GM12875 (cell line): ENCODE data around the gene TRAF2.

Source experiments
- H3K4me3 ChIP-seq: one replicate; pipeline ENCODE4 v1.5.1; 2011; ENCODE audit warnings: low read depth, low read length, control low read depth
- TF ChIP-seq, protein P1 (sequence below): IDR thresholded peaks from 2 replicates; pipeline ENCODE4 v1.5.1; 2011; ENCODE audit warnings: low read depth, mild to moderate bottlenecking, control low read depth, inconsistent platforms, low read length, moderate library complexity, borderline replicate concordance; ENCODE audit not compliant: insufficient read depth

The TRAF2 gene

DNA sequence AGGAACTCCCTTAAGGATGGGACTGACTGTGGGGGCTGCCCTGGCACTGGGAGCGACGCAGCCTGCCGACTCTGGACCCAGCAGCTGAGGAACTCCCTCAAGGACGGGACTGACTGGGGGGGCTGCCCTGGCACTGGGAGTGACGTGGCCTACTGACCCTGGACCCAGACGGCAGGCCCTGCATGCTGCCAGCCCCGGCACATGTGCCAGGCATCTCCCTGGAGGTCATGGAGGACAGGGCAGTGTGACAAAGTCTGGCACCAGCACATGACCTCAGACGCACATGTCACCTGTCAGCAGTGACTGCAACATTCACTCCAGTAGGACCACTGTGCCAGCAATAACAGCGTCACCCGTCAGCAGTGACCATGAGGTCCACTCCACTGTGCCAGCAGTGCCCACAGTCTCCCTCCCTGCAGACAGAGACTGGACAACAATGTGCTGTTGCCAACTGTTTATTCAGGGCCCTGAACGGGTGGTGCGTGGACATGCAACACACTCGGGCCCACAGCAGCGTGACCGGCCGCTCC lies 53.7 kb downstream of the TRAF2 start:
- H3K4me3 ChIP-seq, result no peak overlapping the region
- TF ChIP-seq, protein P1, sequence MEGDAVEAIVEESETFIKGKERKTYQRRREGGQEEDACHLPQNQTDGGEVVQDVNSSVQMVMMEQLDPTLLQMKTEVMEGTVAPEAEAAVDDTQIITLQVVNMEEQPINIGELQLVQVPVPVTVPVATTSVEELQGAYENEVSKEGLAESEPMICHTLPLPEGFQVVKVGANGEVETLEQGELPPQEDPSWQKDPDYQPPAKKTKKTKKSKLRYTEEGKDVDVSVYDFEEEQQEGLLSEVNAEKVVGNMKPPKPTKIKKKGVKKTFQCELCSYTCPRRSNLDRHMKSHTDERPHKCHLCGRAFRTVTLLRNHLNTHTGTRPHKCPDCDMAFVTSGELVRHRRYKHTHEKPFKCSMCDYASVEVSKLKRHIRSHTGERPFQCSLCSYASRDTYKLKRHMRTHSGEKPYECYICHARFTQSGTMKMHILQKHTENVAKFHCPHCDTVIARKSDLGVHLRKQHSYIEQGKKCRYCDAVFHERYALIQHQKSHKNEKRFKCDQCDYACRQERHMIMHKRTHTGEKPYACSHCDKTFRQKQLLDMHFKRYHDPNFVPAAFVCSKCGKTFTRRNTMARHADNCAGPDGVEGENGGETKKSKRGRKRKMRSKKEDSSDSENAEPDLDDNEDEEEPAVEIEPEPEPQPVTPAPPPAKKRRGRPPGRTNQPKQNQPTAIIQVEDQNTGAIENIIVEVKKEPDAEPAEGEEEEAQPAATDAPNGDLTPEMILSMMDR, result no peak

DNA sequence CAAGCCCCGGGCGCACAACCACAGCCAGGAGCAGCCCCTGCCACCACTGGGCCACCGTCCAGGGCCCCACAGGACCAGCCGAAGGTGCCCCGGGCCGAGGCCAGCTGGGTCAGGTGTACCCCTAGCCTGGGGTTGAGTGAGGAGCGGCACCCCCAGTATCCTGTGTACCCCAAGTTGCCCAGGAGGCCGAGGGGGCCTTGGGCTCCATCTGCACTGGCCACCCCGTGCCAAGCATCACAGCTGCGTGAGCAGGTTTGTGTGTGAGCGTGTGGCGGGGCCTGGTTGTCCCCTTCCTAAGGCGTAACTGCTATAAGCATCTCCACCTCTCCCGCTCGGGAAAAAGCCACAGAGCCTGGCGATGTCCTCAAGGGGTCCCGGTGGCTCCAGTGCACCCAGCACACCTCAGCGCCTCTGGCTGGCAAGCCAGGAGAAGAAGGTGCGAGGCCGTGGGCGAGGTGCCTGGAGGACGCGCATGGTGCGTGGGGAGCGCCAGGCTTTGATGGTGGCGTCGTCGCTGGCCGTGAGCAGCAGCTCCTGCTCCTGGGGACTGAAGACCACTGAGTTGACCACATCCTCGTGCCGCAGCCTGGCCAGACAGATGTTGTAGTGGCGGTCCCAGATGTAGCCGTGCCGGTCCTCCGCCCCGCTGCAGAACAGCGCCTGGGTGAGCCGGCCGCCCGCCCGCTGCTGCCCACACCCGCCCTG lies 54.4 kb downstream of the TRAF2 start:
- H3K4me3 ChIP-seq, result no peak overlapping the region
- TF ChIP-seq, protein P1, result no peak

DNA sequence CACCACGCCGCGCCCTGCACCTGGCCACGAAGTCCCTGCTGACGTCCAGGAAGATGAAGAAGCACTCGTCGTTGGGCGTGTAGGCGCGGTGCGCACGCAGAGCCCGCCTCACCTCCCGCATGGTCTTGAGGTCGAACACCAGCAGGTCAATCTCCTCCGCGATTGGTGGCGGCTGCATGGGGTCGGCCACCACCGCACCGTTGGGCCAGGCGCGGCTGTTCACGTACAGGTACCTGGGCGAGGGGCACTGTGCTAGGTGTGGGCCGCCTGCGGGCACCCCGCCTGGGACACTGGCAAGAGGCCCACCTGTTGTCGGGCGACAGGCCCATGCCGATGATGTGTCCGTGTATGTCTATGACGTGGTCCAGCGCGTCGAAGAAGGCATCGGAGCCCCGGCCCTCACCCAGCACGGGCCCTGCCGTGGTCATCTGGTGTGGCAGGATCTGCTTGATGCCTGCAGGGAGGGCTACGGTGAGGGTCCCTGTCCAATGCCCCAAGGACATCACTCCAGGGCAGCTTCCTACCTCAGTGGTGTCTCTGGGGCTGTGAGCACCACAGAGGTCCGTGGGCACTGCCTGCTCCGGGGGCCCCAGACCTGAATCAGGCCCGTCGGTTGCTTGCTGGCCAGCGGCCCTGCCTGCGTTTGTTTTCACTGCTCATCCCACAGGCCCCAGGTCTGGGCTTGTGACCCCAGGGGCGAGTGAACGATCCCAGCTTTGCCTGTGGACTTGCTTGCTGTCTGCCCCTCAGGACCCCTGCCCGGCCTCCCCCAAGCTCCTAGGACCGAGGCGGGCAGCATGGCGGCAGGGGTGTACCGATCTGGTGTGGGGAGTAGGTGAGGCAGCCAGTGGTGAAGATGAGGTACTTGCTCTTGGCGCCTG lies 55.2 kb downstream of the TRAF2 start:
- TF ChIP-seq, protein P1, result no peak
- no peak overlapping the region for H3K4me3 ChIP-seq

DNA sequence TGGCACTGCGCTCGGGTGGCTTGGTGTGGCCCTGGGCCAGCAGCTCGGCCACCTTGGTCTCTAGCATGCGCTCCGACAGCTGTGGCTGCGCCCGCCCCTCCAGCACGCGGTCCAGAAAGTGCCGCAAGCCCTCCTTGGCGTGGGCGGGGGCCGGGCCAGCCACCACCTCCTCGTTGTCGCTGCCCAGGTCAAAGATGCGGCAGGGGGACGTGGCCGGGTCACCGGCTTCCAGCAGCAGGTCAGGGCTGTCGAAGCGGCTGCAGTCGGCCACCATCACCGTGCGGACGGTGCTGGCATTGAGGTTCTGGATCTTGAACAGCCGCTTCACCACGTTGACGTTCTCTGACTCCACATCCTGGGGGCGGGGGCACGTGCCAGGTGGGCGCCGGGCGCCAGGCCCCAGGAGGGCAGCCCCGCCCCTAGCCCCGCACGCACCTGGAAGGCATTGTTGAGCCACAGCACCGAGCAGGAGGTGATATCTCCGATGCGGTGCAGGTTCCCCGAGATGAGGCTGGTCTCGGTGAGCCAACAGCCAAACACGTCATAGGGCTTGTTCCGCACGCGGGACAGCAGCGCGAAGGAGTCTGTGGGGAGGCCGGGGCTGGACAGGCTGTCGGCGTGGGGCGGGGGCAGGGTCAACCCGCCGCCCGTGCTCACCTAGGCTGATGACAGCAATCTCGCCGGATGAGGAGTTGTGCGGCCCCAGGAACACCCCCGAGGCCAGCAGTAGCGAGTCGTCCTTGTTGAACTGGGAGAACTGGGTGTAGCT lies 56.0 kb downstream of the TRAF2 start:
- TF ChIP-seq, protein P1, result no peak
- H3K4me3 ChIP-seq, result no peak overlapping the region

DNA sequence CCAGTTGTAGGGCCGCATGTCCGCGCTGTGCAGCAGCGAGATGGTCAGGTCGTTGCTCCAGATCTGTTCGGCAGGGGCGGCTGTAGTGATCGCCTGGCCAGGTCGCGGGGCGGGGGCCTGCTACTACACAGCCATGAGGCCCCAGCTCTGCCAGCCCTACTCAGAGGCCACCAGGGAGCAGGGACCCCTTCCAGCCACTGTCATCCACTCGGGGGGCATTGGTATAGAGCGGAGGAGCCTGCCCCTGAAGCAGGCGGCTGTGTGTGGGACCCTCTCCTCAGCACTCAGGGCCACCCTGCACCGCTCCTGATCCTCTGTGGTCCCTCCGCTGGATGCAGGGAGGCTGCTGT lies 56.5 kb downstream of the TRAF2 start:
- TF ChIP-seq, protein P1, result no peak
- no peak overlapping the region for H3K4me3 ChIP-seq

DNA sequence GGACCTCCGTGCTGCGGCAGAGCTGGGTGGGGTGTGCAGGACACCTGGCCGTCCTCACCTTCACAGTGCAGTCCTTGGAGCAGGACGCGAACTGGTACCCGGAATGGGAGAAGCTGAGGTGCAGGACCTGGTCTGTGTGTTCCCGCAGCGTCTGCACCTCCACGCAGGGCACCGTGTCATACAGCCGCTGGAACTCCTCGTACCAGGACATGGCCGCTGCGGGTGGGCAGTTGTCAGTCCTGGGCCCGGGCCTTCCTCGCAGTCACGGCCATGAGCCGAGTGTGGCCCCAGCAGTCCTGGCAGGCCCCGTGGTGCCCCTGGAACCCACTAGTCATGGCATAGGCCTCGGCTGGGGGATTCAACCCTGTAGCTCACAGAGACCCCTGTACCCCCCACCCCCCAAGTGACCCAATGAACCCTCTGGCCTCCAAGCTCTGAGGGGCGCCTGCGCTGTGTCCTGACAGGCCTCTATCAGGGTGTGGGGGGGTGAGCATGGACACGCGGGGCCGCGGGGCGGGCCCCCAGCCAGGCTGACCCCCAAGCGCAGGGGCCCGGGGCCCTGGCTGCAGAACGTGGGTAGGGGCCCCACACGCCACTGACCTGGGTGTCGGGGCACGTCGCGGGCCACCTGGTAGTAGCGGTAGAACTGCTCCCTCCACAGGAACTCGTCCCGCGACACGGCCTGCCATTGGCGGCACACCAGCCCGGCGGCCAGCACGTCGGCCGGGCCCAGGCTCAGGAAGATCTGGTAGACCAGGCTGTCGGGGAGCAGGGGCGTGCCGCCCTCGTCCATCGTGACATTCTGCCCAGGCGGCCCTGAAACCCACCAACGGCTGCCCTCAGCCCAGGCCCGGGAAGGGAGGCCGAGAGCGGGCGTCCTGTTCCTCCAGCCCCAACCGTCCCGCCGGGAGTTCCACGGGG lies 57.2 kb downstream of the TRAF2 start:
- peak overlapping the region; percentile 94 for H3K4me3 ChIP-seq
- TF ChIP-seq, protein P1, result no peak
